ENCODE measurements around the gene DNLZ.

- TF ChIP-seq CEBPB (IDR thresholded peaks at IDR 0.05; ENCODE audit: low read depth, low read length) = no peak
- TF ChIP-seq FOS (IDR thresholded peaks at IDR 0.05; ENCODE audit: low read depth, low read length) = no peak
- TF ChIP-seq, protein P1, sequence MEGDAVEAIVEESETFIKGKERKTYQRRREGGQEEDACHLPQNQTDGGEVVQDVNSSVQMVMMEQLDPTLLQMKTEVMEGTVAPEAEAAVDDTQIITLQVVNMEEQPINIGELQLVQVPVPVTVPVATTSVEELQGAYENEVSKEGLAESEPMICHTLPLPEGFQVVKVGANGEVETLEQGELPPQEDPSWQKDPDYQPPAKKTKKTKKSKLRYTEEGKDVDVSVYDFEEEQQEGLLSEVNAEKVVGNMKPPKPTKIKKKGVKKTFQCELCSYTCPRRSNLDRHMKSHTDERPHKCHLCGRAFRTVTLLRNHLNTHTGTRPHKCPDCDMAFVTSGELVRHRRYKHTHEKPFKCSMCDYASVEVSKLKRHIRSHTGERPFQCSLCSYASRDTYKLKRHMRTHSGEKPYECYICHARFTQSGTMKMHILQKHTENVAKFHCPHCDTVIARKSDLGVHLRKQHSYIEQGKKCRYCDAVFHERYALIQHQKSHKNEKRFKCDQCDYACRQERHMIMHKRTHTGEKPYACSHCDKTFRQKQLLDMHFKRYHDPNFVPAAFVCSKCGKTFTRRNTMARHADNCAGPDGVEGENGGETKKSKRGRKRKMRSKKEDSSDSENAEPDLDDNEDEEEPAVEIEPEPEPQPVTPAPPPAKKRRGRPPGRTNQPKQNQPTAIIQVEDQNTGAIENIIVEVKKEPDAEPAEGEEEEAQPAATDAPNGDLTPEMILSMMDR (conservative IDR thresholded peaks at IDR 0.05; ENCODE audit: low read depth, low read length) = no peak
- TF ChIP-seq POLR2A (IDR thresholded peaks at IDR 0.05; ENCODE audit: low read depth, low read length) = no peak
Measured at GRCh38 chr9:136354592-136355085, 8.9 kb downstream of the DNLZ start.
